Gastrocnemius medialis (tissue), 4 donors: ENCODE results near the gene STK17B.

Experiments used
- POLR2A ChIP-seq, 2 donors: fragments of 450-650 bp; IDR thresholded peaks; one replicate each; pipeline ENCODE4 v1.6.1; 2017; ENCODE audit warnings: antibody characterized with exemption in 2 of 2, mild to moderate bottlenecking in 2 of 2, moderate library complexity in 2 of 2
- TF ChIP-seq, protein P1 (sequence below), 5 experiments: fragments of 450-650 bp in 3 of 5; fragments of 200-600 bp in 2 of 5; sonication (generic) in 2 of 5; IDR thresholded peaks in 4 of 5; conservative IDR thresholded peaks in 1 of 5; 1 replicate in 4 of 5; 2 replicates in 1 of 5; pipeline ENCODE4 v1.5.1; 2016 to 2019; ENCODE audit warnings: antibody characterized with exemption in 5 of 5, mild to moderate bottlenecking in 3 of 5, moderate library complexity in 3 of 5

DNA sequence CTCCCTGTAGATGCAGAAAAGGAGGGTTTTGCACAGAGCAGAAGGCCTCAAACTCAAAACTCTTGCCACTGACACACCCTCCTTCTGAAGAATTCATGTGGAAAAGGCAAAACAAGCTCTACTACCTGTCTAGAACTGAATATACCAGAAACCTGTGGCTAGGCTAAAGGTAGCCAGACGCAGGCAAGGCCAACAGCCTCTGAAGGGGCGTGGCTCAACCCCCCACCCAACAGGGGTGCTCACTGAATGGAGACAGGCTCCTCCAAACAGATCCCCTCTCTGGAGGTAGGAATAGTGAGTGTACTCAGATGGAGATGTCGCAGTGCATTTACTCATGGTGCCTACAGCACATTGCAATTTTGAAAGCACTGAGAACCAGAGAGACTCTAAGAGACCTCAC is 3.0 kb upstream of the STK17B start:
- TF ChIP-seq, protein P1, sequence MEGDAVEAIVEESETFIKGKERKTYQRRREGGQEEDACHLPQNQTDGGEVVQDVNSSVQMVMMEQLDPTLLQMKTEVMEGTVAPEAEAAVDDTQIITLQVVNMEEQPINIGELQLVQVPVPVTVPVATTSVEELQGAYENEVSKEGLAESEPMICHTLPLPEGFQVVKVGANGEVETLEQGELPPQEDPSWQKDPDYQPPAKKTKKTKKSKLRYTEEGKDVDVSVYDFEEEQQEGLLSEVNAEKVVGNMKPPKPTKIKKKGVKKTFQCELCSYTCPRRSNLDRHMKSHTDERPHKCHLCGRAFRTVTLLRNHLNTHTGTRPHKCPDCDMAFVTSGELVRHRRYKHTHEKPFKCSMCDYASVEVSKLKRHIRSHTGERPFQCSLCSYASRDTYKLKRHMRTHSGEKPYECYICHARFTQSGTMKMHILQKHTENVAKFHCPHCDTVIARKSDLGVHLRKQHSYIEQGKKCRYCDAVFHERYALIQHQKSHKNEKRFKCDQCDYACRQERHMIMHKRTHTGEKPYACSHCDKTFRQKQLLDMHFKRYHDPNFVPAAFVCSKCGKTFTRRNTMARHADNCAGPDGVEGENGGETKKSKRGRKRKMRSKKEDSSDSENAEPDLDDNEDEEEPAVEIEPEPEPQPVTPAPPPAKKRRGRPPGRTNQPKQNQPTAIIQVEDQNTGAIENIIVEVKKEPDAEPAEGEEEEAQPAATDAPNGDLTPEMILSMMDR (IDR thresholded peaks at IDR 0.05 in 4 of 5, conservative IDR thresholded peaks at IDR 0.05 in 1 of 5) = no peak
- TF ChIP-seq POLR2A (IDR thresholded peaks at IDR 0.05) = no peak
